CD4-positive, alpha-beta T cell treated with Interferon gamma for 1 hour (primary cell): Measurements from ENCODE around the gene RCHY1.
"Not testable (repeated sequence)": the region's sequence is repeated elsewhere in the genome, so short reads cannot be mapped to it uniquely, and the experiment has no call there.

Experiments used
- DNase-seq: peaks from one replicate; pipeline ENCODE4 v3.0.0-alpha.2; 2020

The RCHY1 gene

GRCh38 chr4:75514131-75514948 lies at the start of gene RCHY1, which contains the start of gene THAP6:
RCHY1 (minus strand) TSS chr4:75514403; CDS start chr4:75514286, 117 bp downstream.
THAP6 (plus strand) TSS chr4:75514473; CDS start chr4:75515453, 980 bp downstream.
- peak; percentile 89 for DNase-seq

GRCh38 chr4:75561789-75562188 lies 47.6 kb upstream of the RCHY1 start:
- no peak for DNase-seq

- no peak for DNase-seq
Measured at GRCh38 chr4:75557696-75558095, 43.5 kb upstream of the RCHY1 start.

GRCh38 chr4:75555294-75556164 lies 41.3 kb upstream of the RCHY1 start, which contains the start of gene ODAPH:
ODAPH (plus strand) TSS chr4:75556066; CDS start chr4:75556083, 17 bp downstream.
- DNase-seq = no peak

- DNase-seq = no peak
Measured at GRCh38 chr4:75552452-75552851, 38.2 kb upstream of the RCHY1 start.

- DNase-seq = no peak
Measured at GRCh38 chr4:75549019-75549418, 34.8 kb upstream of the RCHY1 start.

- DNase-seq = no peak
Measured at GRCh38 chr4:75547647-75548387, 33.6 kb upstream of the RCHY1 start.

- DNase-seq = no peak
Measured at GRCh38 chr4:75545526-75545925, 31.3 kb upstream of the RCHY1 start.

GRCh38 chr4:75544870-75545269 lies 30.7 kb upstream of the RCHY1 start:
- DNase-seq = no peak

- not testable (repeated sequence) for DNase-seq
Measured at GRCh38 chr4:75544220-75544619, 30.0 kb upstream of the RCHY1 start.

- no peak for DNase-seq
Measured at GRCh38 chr4:75542824-75543223, 28.6 kb upstream of the RCHY1 start.

GRCh38 chr4:75537308-75537707 lies 23.1 kb upstream of the RCHY1 start:
- DNase-seq = not testable (repeated sequence)

- DNase-seq = not testable (repeated sequence)
Measured at GRCh38 chr4:75533926-75534325, 19.7 kb upstream of the RCHY1 start.

- not testable (repeated sequence) for DNase-seq
Measured at GRCh38 chr4:75533339-75533887, 19.2 kb upstream of the RCHY1 start.

- DNase-seq = not testable (repeated sequence)
Measured at GRCh38 chr4:75531536-75532143, 17.4 kb upstream of the RCHY1 start.

GRCh38 chr4:75530556-75531322 lies 16.5 kb upstream of the RCHY1 start:
- DNase-seq = no peak

- no peak for DNase-seq
Measured at GRCh38 chr4:75527482-75527881, 13.3 kb upstream of the RCHY1 start.

- no peak for DNase-seq
Measured at GRCh38 chr4:75525910-75526309, 11.7 kb upstream of the RCHY1 start.

GRCh38 chr4:75525086-75525485 lies 10.9 kb upstream of the RCHY1 start:
- DNase-seq = no peak

- DNase-seq = not testable (repeated sequence)
Measured at GRCh38 chr4:75519452-75519851, 5.2 kb upstream of the RCHY1 start.

- no peak for DNase-seq
Measured at GRCh38 chr4:75516144-75516543, 1.9 kb upstream of the RCHY1 start.
